GM13976 (cell line): Measurements from ENCODE around the gene PDP2.

Experiments used
- DNase-seq: peaks from one replicate; pipeline ENCODE4 v3.0.0; 2012; ENCODE audit warnings: low spot score
- in situ Hi-C: fragments of 300-500 bp; cut with MboI; formaldehyde crosslinking; loops from one replicate; pipeline ENCODE4 v1.12.0; 2022; ENCODE audit warnings: low sequenced_read_pairs, mixed read lengths, inconsistent platforms; ENCODE audit not compliant: unreplicated experiment
- TF ChIP-seq, protein P1 (sequence below): IDR thresholded peaks from 2 replicates; pipeline ENCODE4 v1.5.1; 2012; ENCODE audit warnings: borderline replicate concordance, mild to moderate bottlenecking; ENCODE audit not compliant: insufficient read depth; ENCODE audit errors: extremely low read depth, missing control alignments, control extremely low read depth

PDP2 gene, protein sequence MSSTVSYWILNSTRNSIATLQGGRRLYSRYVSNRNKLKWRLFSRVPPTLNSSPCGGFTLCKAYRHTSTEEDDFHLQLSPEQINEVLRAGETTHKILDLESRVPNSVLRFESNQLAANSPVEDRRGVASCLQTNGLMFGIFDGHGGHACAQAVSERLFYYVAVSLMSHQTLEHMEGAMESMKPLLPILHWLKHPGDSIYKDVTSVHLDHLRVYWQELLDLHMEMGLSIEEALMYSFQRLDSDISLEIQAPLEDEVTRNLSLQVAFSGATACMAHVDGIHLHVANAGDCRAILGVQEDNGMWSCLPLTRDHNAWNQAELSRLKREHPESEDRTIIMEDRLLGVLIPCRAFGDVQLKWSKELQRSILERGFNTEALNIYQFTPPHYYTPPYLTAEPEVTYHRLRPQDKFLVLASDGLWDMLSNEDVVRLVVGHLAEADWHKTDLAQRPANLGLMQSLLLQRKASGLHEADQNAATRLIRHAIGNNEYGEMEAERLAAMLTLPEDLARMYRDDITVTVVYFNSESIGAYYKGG

DNA sequence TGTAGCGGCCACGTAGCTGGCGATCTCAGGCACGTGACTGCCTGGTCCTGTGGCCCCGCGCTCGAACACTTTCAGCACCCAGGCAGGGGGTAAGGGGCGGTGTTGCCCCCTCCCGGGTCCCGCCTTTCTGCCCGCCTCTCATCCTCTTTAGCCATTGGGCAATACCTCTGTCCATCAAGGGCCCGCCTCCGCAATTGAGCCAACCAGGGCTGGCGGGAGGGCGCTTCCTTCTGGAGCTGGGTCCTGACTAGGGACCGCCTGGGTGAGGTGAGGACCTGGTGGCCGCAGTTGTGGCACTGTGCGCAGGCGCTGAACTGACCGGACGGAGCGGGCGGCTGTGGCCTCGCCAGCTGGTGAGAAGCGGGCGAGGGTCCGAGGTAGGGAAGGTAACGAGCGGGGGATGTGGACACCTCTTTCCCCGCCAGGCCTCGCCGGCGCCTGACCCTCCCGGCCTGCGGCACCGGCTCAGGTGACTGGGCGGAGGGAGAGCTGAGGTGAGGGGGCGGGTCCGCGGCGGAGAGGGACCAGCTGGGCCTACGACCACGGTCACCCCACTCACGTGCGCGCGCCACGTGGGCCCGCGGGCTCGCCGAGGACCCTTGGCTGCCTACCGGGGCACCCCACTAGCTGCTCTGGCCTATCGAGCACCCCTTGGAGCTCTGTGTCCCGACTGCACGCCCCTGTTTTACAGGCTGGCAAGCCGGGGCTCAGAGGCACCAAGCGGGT is at the start of gene PDP2:
TSS of gene PDP2 (plus strand) at position 228 of the 726 bp plus-strand sequence. CDS start 3,770 bp downstream, outside the sequence.
- in situ Hi-C loops: no loop called here
- peak; percentile 96 for DNase-seq
- TF ChIP-seq, protein P1, sequence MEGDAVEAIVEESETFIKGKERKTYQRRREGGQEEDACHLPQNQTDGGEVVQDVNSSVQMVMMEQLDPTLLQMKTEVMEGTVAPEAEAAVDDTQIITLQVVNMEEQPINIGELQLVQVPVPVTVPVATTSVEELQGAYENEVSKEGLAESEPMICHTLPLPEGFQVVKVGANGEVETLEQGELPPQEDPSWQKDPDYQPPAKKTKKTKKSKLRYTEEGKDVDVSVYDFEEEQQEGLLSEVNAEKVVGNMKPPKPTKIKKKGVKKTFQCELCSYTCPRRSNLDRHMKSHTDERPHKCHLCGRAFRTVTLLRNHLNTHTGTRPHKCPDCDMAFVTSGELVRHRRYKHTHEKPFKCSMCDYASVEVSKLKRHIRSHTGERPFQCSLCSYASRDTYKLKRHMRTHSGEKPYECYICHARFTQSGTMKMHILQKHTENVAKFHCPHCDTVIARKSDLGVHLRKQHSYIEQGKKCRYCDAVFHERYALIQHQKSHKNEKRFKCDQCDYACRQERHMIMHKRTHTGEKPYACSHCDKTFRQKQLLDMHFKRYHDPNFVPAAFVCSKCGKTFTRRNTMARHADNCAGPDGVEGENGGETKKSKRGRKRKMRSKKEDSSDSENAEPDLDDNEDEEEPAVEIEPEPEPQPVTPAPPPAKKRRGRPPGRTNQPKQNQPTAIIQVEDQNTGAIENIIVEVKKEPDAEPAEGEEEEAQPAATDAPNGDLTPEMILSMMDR: no peak

DNA sequence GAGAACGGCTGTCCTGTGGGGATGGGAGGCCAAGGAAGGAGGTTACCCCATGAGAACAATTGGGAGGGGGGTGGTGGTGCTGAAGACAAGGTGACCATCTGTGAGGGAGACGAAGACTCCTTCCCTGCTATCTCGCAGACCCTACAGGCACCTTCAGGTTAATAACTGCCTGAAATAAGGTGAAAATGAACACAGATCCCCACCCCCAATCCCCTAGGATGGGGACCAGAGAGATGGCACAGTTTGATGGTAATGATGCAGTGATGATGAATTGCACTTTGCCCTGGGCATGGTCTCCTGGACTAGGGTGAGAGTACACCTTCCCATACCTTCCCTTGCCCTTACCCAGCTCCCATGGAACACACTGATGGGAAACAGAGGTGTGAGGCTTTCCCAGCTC is 48.1 kb upstream of the PDP2 start:
- DNase-seq: no peak
- in situ Hi-C loops: no loop called here

DNA sequence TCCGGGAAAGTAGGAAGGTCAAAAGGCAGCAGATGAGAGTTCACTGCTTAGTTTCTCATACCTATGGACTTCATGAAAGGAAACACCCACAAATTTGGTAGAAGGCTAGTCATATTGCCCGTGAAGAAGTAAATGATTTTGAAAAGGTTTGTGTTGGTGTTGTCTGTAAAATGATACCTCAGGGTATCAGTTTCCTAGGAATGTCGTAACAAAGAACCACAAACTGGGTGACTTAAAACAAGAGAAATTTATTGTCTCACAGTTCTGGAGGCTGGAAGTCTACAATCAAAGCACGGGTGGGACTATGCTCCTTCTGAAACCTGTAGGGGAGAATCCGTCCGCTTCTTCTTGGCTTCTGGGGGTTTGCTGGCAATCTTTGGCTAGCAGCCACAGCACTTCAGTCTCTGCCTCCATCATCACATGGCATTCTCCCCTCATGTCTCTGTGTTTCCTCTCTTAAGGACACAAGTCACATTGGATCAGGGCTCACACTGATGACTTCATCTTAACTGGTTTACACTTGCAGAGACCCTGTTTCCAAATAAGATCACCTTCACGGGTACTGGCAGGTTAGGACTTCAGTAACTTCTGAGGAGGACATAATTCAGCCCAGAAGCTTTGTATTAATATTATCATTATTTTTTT is 47.5 kb upstream of the PDP2 start:
- TF ChIP-seq, protein P1: no peak
- in situ Hi-C loops: no loop called here
- DNase-seq: no peak

More for the DNA sequence above, 48.1 kb upstream of the PDP2 start:
- TF ChIP-seq, protein P1: no peak

DNA sequence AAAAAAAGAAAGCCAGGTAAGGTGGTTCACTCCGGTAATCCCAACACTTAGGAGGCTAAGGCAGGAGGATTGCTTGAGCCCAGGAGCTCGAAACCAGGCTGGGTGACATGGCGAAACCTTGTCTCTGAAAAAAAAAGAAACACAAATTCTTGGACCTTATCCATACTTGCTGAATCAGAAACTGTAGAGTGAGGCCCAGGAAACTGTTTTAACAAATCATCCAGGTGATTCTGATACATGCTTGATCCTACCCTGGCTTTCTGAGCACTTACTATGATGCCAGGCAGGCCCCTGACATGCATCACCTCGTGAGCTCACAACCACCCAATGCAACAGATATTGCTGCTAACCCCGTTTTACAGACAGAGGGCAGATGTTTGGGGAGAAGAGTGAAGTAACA is 45.6 kb upstream of the PDP2 start:
- in situ Hi-C loops: no loop called here
- DNase-seq: no peak
- TF ChIP-seq, protein P1: no peak

DNA sequence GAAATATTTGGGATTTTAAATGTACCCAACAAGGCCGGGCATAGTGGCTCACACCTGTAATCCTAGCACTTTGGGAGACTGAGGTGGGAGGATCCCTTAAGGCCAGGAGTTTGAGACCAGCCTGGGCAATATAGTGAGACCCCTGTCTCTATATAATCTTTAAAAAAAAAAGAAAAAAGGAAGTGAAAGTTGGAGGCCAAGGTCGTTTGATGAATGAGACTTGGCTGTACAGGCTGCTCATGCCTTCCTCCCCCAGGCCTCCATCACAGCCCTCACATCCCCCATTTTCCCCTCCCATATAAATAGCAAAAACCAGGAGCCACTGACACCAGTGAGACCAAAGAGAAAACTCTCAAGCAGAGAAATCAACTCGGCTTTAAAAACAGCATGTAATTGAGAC is 39.4 kb upstream of the PDP2 start:
- no peak for DNase-seq
- in situ Hi-C loops: no loop called here
- TF ChIP-seq, protein P1: no peak

DNA sequence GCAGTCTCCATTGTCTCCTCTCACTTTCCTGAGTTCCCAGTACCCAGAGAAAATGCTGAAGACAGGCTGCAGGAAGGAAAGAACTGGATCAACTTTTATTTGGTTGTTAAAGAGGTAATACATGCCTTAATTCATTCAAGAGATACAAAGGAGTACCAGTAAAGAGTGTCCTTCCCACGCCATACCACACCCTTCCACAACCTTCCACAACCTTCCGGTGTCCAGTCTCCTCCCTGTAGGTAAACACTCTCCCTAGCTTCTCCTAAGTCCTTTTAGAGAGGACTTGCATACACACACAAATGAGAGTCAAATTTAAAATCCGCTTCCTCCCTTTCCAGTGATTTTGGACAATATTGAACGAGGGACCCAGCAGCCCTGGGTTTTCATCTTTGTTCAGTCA is 38.9 kb upstream of the PDP2 start:
- in situ Hi-C loops: no loop called here
- TF ChIP-seq, protein P1: no peak
- no peak for DNase-seq
